HepG2 (cell line): ENCODE measurements around the gene SLC17A5. TPM values are rescaled to one million over a fixed set of nuclear protein-coding genes. Genes with fewer than 3 reads are reported as not detected.

Experiments used
- CREBL2 ChIP-seq: sonication (generic); formaldehyde crosslinking; IDR thresholded peaks from 2 replicates; pipeline ENCODE4 v1.8.1; 2023; ENCODE audit warnings: missing genetic modification reagents, mild to moderate bottlenecking, borderline replicate concordance
- HMGXB4 ChIP-seq, 2 experiments: sonication (generic) in 1 of 2; formaldehyde crosslinking in 1 of 2; IDR thresholded peaks; 2 replicates each; pipeline versions ENCODE4 v1.4.0 to v1.6.1; 2018 to 2020; ENCODE audit warnings: missing genetic modification reagents in 2 of 2, borderline replicate concordance in 1 of 2, low read depth in 1 of 2, mild to moderate bottlenecking in 1 of 2, missing biosample characterization in 1 of 2
- IRF2 ChIP-seq: IDR thresholded peaks from 2 replicates; pipeline ENCODE4 v1.6.1; 2018; ENCODE audit warnings: missing genetic modification reagents, missing compliant biosample characterization
- MIER3 ChIP-seq: IDR thresholded peaks from 2 replicates; pipeline ENCODE4 v1.6.1; 2016; ENCODE audit warnings: missing compliant biosample characterization, borderline replicate concordance
- MLX ChIP-seq: IDR thresholded peaks from 2 replicates; pipeline ENCODE4 v1.6.1; 2016
- NBN ChIP-seq: fragments of 450-650 bp; conservative IDR thresholded peaks from 2 replicates; pipeline ENCODE4 v1.6.1; 2017
- NFKBIZ ChIP-seq: IDR thresholded peaks from 2 replicates; pipeline ENCODE4 v1.6.1; 2018; ENCODE audit warnings: missing genetic modification reagents, missing compliant biosample characterization
- SMAD9 ChIP-seq: sonication (generic); formaldehyde crosslinking; IDR thresholded peaks from 2 replicates; pipeline ENCODE4 v1.5.1; 2020; ENCODE audit warnings: mild to moderate bottlenecking, missing genetic modification reagents
- TOPORS ChIP-seq: sonication (generic); formaldehyde crosslinking; IDR thresholded peaks from 2 replicates; pipeline ENCODE4 v1.8.0; 2023; ENCODE audit warnings: mild to moderate bottlenecking, missing genetic modification reagents
- ZBTB2 ChIP-seq: sonication (generic); formaldehyde crosslinking; IDR thresholded peaks from 2 replicates; pipeline ENCODE4 v1.8.0; 2022; ENCODE audit warnings: low read depth, missing genetic modification reagents
- ZBTB7A ChIP-seq: sonication (generic); formaldehyde crosslinking; IDR thresholded peaks from 2 replicates; pipeline ENCODE4 v1.8.0; 2022; ENCODE audit warnings: mild to moderate bottlenecking, missing genetic modification reagents
- ZC3H13 ChIP-seq: sonication (generic); formaldehyde crosslinking; IDR thresholded peaks from 2 replicates; pipeline ENCODE4 v1.8.1; 2023; ENCODE audit warnings: mild to moderate bottlenecking, missing genetic modification reagents, moderate library complexity
- ZFP36L1 ChIP-seq: sonication (generic); formaldehyde crosslinking; IDR thresholded peaks from 2 replicates; pipeline ENCODE4 v1.8.0; 2022; ENCODE audit warnings: mild to moderate bottlenecking, missing genetic modification reagents, moderate library complexity
- ZFP37 ChIP-seq: sonication (generic); formaldehyde crosslinking; IDR thresholded peaks from 2 replicates; pipeline ENCODE4 v1.4.0; 2020; ENCODE audit warnings: missing genetic modification reagents, borderline replicate concordance
- ZNF224 ChIP-seq: sonication (generic); formaldehyde crosslinking; IDR thresholded peaks from 2 replicates; pipeline ENCODE4 v1.5.0; 2020; ENCODE audit warnings: mild to moderate bottlenecking, missing genetic modification reagents
- ZNF337 ChIP-seq: sonication (generic); formaldehyde crosslinking; IDR thresholded peaks from 2 replicates; pipeline ENCODE4 v1.5.1; 2020; ENCODE audit warnings: missing genetic modification reagents, low read depth, mild to moderate bottlenecking, borderline replicate concordance
- ZNF414 ChIP-seq: sonication (generic); formaldehyde crosslinking; IDR thresholded peaks from 2 replicates; pipeline ENCODE4 v1.5.0; 2020; ENCODE audit warnings: missing genetic modification reagents
- ZNF484 ChIP-seq: sonication (generic); formaldehyde crosslinking; IDR thresholded peaks from 2 replicates; pipeline ENCODE4 v1.5.1; 2020; ENCODE audit warnings: mild to moderate bottlenecking, low read depth, missing genetic modification reagents, borderline replicate concordance
- ZNF574 ChIP-seq: sonication (generic); formaldehyde crosslinking; IDR thresholded peaks from 2 replicates; pipeline ENCODE4 v1.4.0; 2020; ENCODE audit warnings: missing genetic modification reagents
- ZNF576 ChIP-seq: sonication (generic); formaldehyde crosslinking; IDR thresholded peaks from 2 replicates; pipeline ENCODE4 v1.4.0; 2020; ENCODE audit warnings: mild to moderate bottlenecking, missing genetic modification reagents
- ZNF737 ChIP-seq: sonication (generic); formaldehyde crosslinking; IDR thresholded peaks from 2 replicates; pipeline ENCODE4 v1.5.0; 2020; ENCODE audit warnings: missing genetic modification reagents, mild to moderate bottlenecking, borderline replicate concordance
- ZNF879 ChIP-seq: sonication (generic); formaldehyde crosslinking; IDR thresholded peaks from 2 replicates; pipeline ENCODE4 v1.8.1; 2023; ENCODE audit warnings: missing genetic modification reagents
- polyA plus RNA-seq, 8 experiments: library from polyadenylated mRNA; depleted of rRNA in 3 of 8; stranded (reverse) in 7 of 8; unstranded in 1 of 8; fragments of >200 nt; fragmentation: Illumina TruSeq in 4 of 8; extraction: Trizol in 4 of 8; gene quantifications; 2 replicates each; pipeline versions ENCODE4 v1.2.1 to v1.2.3, GENCODE V29; 2011 to 2016; ENCODE audit warnings: low read depth in 4 of 8, missing spikeins in 1 of 8, mixed read lengths in 1 of 8; ENCODE audit not compliant: insufficient read depth in 1 of 8
- total RNA-seq, 5 experiments: library from RNA; depleted of rRNA; stranded (reverse); fragments of >200 nt; fragmentation: Illumina TruSeq; extraction: Trizol; gene quantifications; 2 replicates each; pipeline ENCODE4 v1.2.3, GENCODE V29; 2016; ENCODE audit warnings: low read depth in 1 of 5

Gene SLC17A5
- total and polyA plus RNA-seq, 2 of the 13 experiments (the other 11 are each of a cell fraction or from before 2014, with no cell fraction given): 18.3 to 20.5 TPM

GRCh38 chr6:73566954-73567591 is 86.7 kb downstream of the SLC17A5 start (continued):
- TF ChIP-seq ZFP36L1 (0 out of 2 replicates have a peak, but pooled peaks have one; percentile 48), ZFP37 (CRISPR knock-in tag) (0 out of 2 replicates have a peak, but pooled peaks have one; percentile 41), ZNF224 (CRISPR knock-in tag) (no peak), HMGXB4 (CRISPR knock-in tag; IDR thresholded peaks at IDR 0.05; ENCODE audit: borderline replicate concordance in 1 of 2, low read depth in 1 of 2) (peak; percentile 41 to 69; a peak in 2 of 4 replicates), ZBTB2 (CRISPR knock-in tag) (no peak), ZNF737 (CRISPR knock-in tag) (no peak), ZNF484 (CRISPR knock-in tag) (no peak), MLX (CRISPR knock-in tag) (peak; percentile 69; the same call in 1 of the 2 replicates), SMAD9 (no peak), CREBL2 (no peak), ZNF414 (peak; percentile 66; the same call in 1 of the 2 replicates), MIER3 (CRISPR knock-in tag) (peak; percentile 95), ZNF879 (CRISPR knock-in tag) (0 out of 2 replicates have a peak, but pooled peaks have one; percentile 41), ZNF574 (CRISPR knock-in tag) (peak; percentile 73), NFKBIZ (0 out of 2 replicates have a peak, but pooled peaks have one; percentile 32), ZC3H13 (0 out of 2 replicates have a peak, but pooled peaks have one; percentile 51), TOPORS (CRISPR knock-in tag) (no peak), IRF2 (peak; percentile 95), NBN (no peak), ZNF576 (CRISPR knock-in tag) (no peak), ZNF337 (no peak), ZBTB7A (CRISPR knock-in tag) (no peak)
